GM18520 (cell line): ENCODE data around the gene ZBTB25.

Source experiments
- ATAC-seq: cut with Tn5 transposase; IDR thresholded peaks from one replicate; pipeline ENCODE4 v1.9.1; 2021; ENCODE audit not compliant: unreplicated experiment

Gene ZBTB25

GRCh38 chr14:64516969-64517368 is 13.3 kb upstream of the ZBTB25 start:
- ATAC-seq, result no peak

GRCh38 chr14:64515053-64515452 is 11.4 kb upstream of the ZBTB25 start:
- ATAC-seq, result no peak

- no peak for ATAC-seq
These were observed 9.6 kb upstream of the ZBTB25 start for GRCh38 chr14:64513271-64513670.

GRCh38 chr14:64510825-64511671 is 7.4 kb upstream of the ZBTB25 start:
- no peak for ATAC-seq

GRCh38 chr14:64509036-64509435 is 5.4 kb upstream of the ZBTB25 start:
- no peak for ATAC-seq

GRCh38 chr14:64508215-64508776 is 4.7 kb upstream of the ZBTB25 start:
- no peak for ATAC-seq

GRCh38 chr14:64507376-64508156 is 3.9 kb upstream of the ZBTB25 start:
- ATAC-seq, result no peak

- ATAC-seq, result no peak
These were observed 3.1 kb upstream of the ZBTB25 start for GRCh38 chr14:64506721-64507120.

GRCh38 chr14:64504897-64505794 is 1.5 kb upstream of the ZBTB25 start:
- ATAC-seq, result no peak

- ATAC-seq, result no peak
These were observed 765 bp upstream of the ZBTB25 start, which contains the start of gene ZBTB1 for GRCh38 chr14:64504310-64504896. ZBTB1 (plus strand) TSS chr14:64504770; CDS start chr14:64521505, 16,735 bp downstream.

- no peak for ATAC-seq
These were observed 678 bp downstream of the ZBTB25 start for GRCh38 chr14:64502887-64503433.

GRCh38 chr14:64502456-64502855 is 1.2 kb downstream of the ZBTB25 start:
- ATAC-seq, result no peak

GRCh38 chr14:64501411-64502171 is 2.0 kb downstream of the ZBTB25 start:
- no peak for ATAC-seq

GRCh38 chr14:64500088-64500487 is 3.5 kb downstream of the ZBTB25 start:
- no peak for ATAC-seq

- no peak for ATAC-seq
These were observed 6.9 kb downstream of the ZBTB25 start for GRCh38 chr14:64496764-64497163.

- no peak for ATAC-seq
These were observed 8.4 kb downstream of the ZBTB25 start for GRCh38 chr14:64495252-64495651.

GRCh38 chr14:64493455-64493854 is 10.2 kb downstream of the ZBTB25 start:
- ATAC-seq, result no peak

- no peak for ATAC-seq
These were observed 12.0 kb downstream of the ZBTB25 start for GRCh38 chr14:64491637-64492036.

- ATAC-seq, result no peak
These were observed 15.0 kb downstream of the ZBTB25 start for GRCh38 chr14:64488590-64489099.
